Mesenchymal stem cell (in vitro differentiated cells and primary cell): ENCODE data around the gene EEF1AKMT1.

ENCODE experiments used
- DNase-seq: peaks from one replicate; pipeline ENCODE4 v3.0.0-alpha.2; 2013
- H2AFZ ChIP-seq: one replicate; pipeline ENCODE4 v1.6.1; 2013; ENCODE audit warnings: low read depth, mild to moderate bottlenecking, control low read depth, inconsistent platforms, low read length, moderate library complexity
- H2AK5ac ChIP-seq: 2 replicates; pipeline ENCODE4 v1.6.1; 2013; ENCODE audit warnings: low read length, moderate library complexity, mild to moderate bottlenecking, inconsistent platforms; ENCODE audit not compliant: severe bottlenecking
- H2BK120ac ChIP-seq: one replicate; pipeline ENCODE4 v1.6.1; 2013; ENCODE audit warnings: low read depth, mild to moderate bottlenecking, inconsistent platforms, low read length, moderate library complexity
- H2BK12ac ChIP-seq, 2 experiments: one replicate each; pipeline ENCODE4 v1.6.1; 2013; ENCODE audit warnings: inconsistent platforms in 2 of 2, low read length in 2 of 2, mild to moderate bottlenecking in 2 of 2, moderate library complexity in 2 of 2, control low read depth in 1 of 2
- H2BK15ac ChIP-seq: one replicate; pipeline ENCODE4 v1.6.1; 2013; ENCODE audit warnings: mild to moderate bottlenecking, low read depth, inconsistent platforms; ENCODE audit not compliant: poor library complexity, severe bottlenecking
- H2BK5ac ChIP-seq: 2 replicates; pipeline ENCODE4 v1.6.1; 2013; ENCODE audit warnings: low read depth, mild to moderate bottlenecking, low read length, control low read depth, inconsistent platforms; ENCODE audit not compliant: poor library complexity, severe bottlenecking
- H3K14ac ChIP-seq, 2 experiments: one replicate each; pipeline ENCODE4 v1.6.1; 2013; ENCODE audit warnings: inconsistent platforms in 2 of 2, low read length in 2 of 2, control low read depth in 1 of 2, mild to moderate bottlenecking in 1 of 2, moderate library complexity in 1 of 2
- H3K18ac ChIP-seq, 2 experiments: one replicate each; pipeline ENCODE4 v1.6.1; 2013; ENCODE audit warnings: inconsistent platforms in 2 of 2, low read length in 2 of 2, control low read depth in 1 of 2, low read depth in 1 of 2, mild to moderate bottlenecking in 1 of 2
- H3K23ac ChIP-seq, 2 experiments: one replicate each; pipeline ENCODE4 v1.6.1; 2013; ENCODE audit warnings: inconsistent platforms in 2 of 2, low read length in 2 of 2, mild to moderate bottlenecking in 2 of 2, moderate library complexity in 2 of 2, control low read depth in 1 of 2
- H3K27ac ChIP-seq: 2 replicates; pipeline ENCODE4 v1.5.1; 2013; ENCODE audit warnings: mild to moderate bottlenecking, moderate library complexity, low read length, control low read depth, inconsistent platforms; ENCODE audit not compliant: poor library complexity, severe bottlenecking
- H3K27me3 ChIP-seq, 2 experiments: 2 replicates each; pipeline versions ENCODE4 v1.6.1 to v1.7.0; 2013; ENCODE audit warnings: low read length in 2 of 2, mild to moderate bottlenecking in 2 of 2, moderate library complexity in 2 of 2, control low read depth in 1 of 2, inconsistent platforms in 1 of 2; ENCODE audit not compliant: control insufficient read depth in 1 of 2, insufficient read depth in 1 of 2
- H3K36me3 ChIP-seq, 2 experiments: 2 replicates each; pipeline versions ENCODE4 v1.6.1 to v1.7.0; 2013; ENCODE audit warnings: low read length in 2 of 2, control low read depth in 1 of 2, inconsistent platforms in 1 of 2, low read depth in 1 of 2, mild to moderate bottlenecking in 1 of 2; ENCODE audit not compliant: insufficient read depth in 2 of 2, control insufficient read depth in 1 of 2
- H3K4ac ChIP-seq, 2 experiments: one replicate each; pipeline ENCODE4 v1.6.1; 2013; ENCODE audit warnings: inconsistent platforms in 2 of 2, low read length in 2 of 2, mild to moderate bottlenecking in 2 of 2, moderate library complexity in 2 of 2, control low read depth in 1 of 2, low read depth in 1 of 2
- H3K4me1 ChIP-seq: 2 replicates; pipeline ENCODE4 v1.6.1; 2013; ENCODE audit warnings: low read depth, low read length, control low read depth; ENCODE audit not compliant: control insufficient read depth, insufficient read depth
- H3K4me2 ChIP-seq: 2 replicates; pipeline ENCODE4 v1.6.1; 2013; ENCODE audit warnings: low read length, mild to moderate bottlenecking, inconsistent platforms; ENCODE audit not compliant: poor library complexity, severe bottlenecking
- H3K4me3 ChIP-seq, 2 experiments: 2 replicates each; pipeline versions ENCODE4 v1.5.1 to v1.7.0; 2013; ENCODE audit warnings: low read length in 2 of 2, mild to moderate bottlenecking in 2 of 2, control low read depth in 1 of 2, low read depth in 1 of 2; ENCODE audit not compliant: insufficient read depth in 1 of 2
- H3K79me1 ChIP-seq: replicated peaks from 2 replicates; pipeline ENCODE4 v1.6.1; 2013; ENCODE audit warnings: mild to moderate bottlenecking, control low read depth, low read length, inconsistent platforms; ENCODE audit not compliant: poor library complexity, severe bottlenecking
- H3K9ac ChIP-seq: 2 replicates; pipeline ENCODE4 v1.7.0; 2013; ENCODE audit warnings: mild to moderate bottlenecking, low read length, moderate library complexity
- H3K9me3 ChIP-seq: 2 replicates; pipeline ENCODE4 v1.7.0; 2013; ENCODE audit warnings: mild to moderate bottlenecking, low read length; ENCODE audit not compliant: control insufficient read depth
- H4K8ac ChIP-seq: one replicate; pipeline ENCODE4 v1.6.1; 2013; ENCODE audit warnings: inconsistent platforms, mild to moderate bottlenecking, low read length, moderate library complexity
- H4K91ac ChIP-seq: one replicate; pipeline ENCODE4 v1.6.1; 2013; ENCODE audit warnings: mild to moderate bottlenecking, low read length, inconsistent platforms
- WGBS: methylation state at CpG from one replicate; pipeline ENCODE4 v1.1.7; 2013; ENCODE audit warnings: mixed read lengths; 5-methylcytosine and 5-hydroxymethylcytosine counted together

EEF1AKMT1 gene

GRCh38 chr13:20715330-20715712 is 58.4 kb downstream of the EEF1AKMT1 start:
- Histone ChIP-seq H2BK120ac (no peak overlapping the region), H2AK5ac (no peak overlapping the region), H3K4me1 (peaks cover 2% of the 10 kb centered on the region), H3K36me3 (no peaks in the 10 kb centered on the region), H2BK12ac (no peak overlapping the region), H2BK5ac (no peak overlapping the region), H3K23ac (no peak overlapping the region), H3K27ac (no peak overlapping the region), H4K8ac (no peak overlapping the region), H3K4me3 (peak overlapping the region in 1 of 2 experiments; percentile 67), H3K27me3 (peaks cover 12% of the 10 kb centered on the region in 2 experiments), H3K4me2 (no peak overlapping the region), H3K14ac (no peak overlapping the region), H4K91ac (no peak overlapping the region), H3K4ac (no peak overlapping the region), H2AFZ (no peak overlapping the region), H3K9ac (peak overlapping the region; percentile 83), H3K18ac (no peak overlapping the region), H2BK15ac (no peak overlapping the region), H3K79me1 (no peaks in the 10 kb centered on the region), H3K9me3 (no peaks in the 10 kb centered on the region)
- no peak for DNase-seq
- 88% methylated on average over 5 of the region's 6 CpGs for WGBS

- Histone ChIP-seq H2AK5ac (no peak overlapping the region), H2BK12ac (no peak overlapping the region), H3K4me3 (peak overlapping the region in 1 of 2 experiments; percentile 67), H3K36me3 (no peaks in the 10 kb centered on the region), H3K9ac (peak overlapping the region; percentile 83), H3K4me2 (no peak overlapping the region), H3K23ac (no peak overlapping the region), H3K14ac (no peak overlapping the region), H4K8ac (no peak overlapping the region), H2AFZ (no peak overlapping the region), H3K4ac (no peak overlapping the region), H3K79me1 (no peaks in the 10 kb centered on the region), H3K18ac (no peak overlapping the region), H3K27ac (no peak overlapping the region), H2BK120ac (no peak overlapping the region), H3K9me3 (no peaks in the 10 kb centered on the region), H2BK5ac (no peak overlapping the region), H4K91ac (no peak overlapping the region), H2BK15ac (peak overlapping the region; percentile 12), H3K4me1 (peaks cover 2% of the 10 kb centered on the region), H3K27me3 (peaks cover 6 to 12% of the 10 kb centered on the region in 2 experiments)
- DNase-seq: no peak
- WGBS: 94% methylated on average over 7 of the region's 9 CpGs
These were observed 59.0 kb downstream of the EEF1AKMT1 start for GRCh38 chr13:20714563-20715329.

- Histone ChIP-seq H3K27ac (no peak overlapping the region), H3K36me3 (no peaks in the 10 kb centered on the region), H3K4me1 (peaks cover 2% of the 10 kb centered on the region), H3K18ac (no peak overlapping the region), H3K9me3 (no peaks in the 10 kb centered on the region), H3K23ac (no peak overlapping the region), H3K79me1 (no peaks in the 10 kb centered on the region), H4K8ac (no peak overlapping the region), H3K27me3 (peaks cover under 1 to 7% of the 10 kb centered on the region in 2 experiments), H3K4me2 (no peak overlapping the region), H3K14ac (no peak overlapping the region), H2BK15ac (peak overlapping the region; percentile 12), H3K9ac (peak overlapping the region; percentile 83), H3K4ac (no peak overlapping the region), H3K4me3 (peak overlapping the region in 1 of 2 experiments; percentile 67), H2AFZ (no peak overlapping the region), H2AK5ac (no peak overlapping the region), H2BK120ac (no peak overlapping the region), H2BK12ac (no peak overlapping the region), H4K91ac (no peak overlapping the region), H2BK5ac (no peak overlapping the region)
- WGBS: 90% methylated on average over 8 of the region's 8 CpGs
- DNase-seq: no peak
These were observed 59.6 kb downstream of the EEF1AKMT1 start for GRCh38 chr13:20714161-20714560.

- H2BK15ac ChIP-seq: no peak overlapping the region
- no peaks in the 10 kb centered on the region for H3K9me3 ChIP-seq
- H2AFZ ChIP-seq: no peak overlapping the region
- no peak overlapping the region for H4K8ac ChIP-seq
- no peak overlapping the region for H3K4ac ChIP-seq
- H3K79me1 ChIP-seq: no peaks in the 10 kb centered on the region
- H3K4me3 ChIP-seq: peak overlapping the region in 1 of 2 experiments; percentile 67
- H3K18ac ChIP-seq: no peak overlapping the region
- peaks cover 2% of the 10 kb centered on the region for H3K4me1 ChIP-seq
- H3K27ac ChIP-seq: no peak overlapping the region
- H2AK5ac ChIP-seq: no peak overlapping the region
- WGBS: 76% methylated on average over 11 of the region's 11 CpGs
- H2BK12ac ChIP-seq: no peak overlapping the region
- no peaks in the 10 kb centered on the region for H3K36me3 ChIP-seq
- no peak overlapping the region for H3K23ac ChIP-seq
- H3K14ac ChIP-seq: no peak overlapping the region
- no peak overlapping the region for H2BK120ac ChIP-seq
- no peak overlapping the region for H3K4me2 ChIP-seq
- peaks cover 0 to 5% of the 10 kb centered on the region in 2 experiments for H3K27me3 ChIP-seq
- H4K91ac ChIP-seq: no peak overlapping the region
- DNase-seq: peak; percentile 23
- no peak overlapping the region for H2BK5ac ChIP-seq
- peak overlapping the region; percentile 83 for H3K9ac ChIP-seq
These were observed 60.0 kb downstream of the EEF1AKMT1 start for GRCh38 chr13:20713751-20714150.
